ENCODE data around the gene TET1.
"Not testable (repeated sequence)": the region's sequence is repeated elsewhere in the genome, so short reads cannot be mapped to it uniquely, and the experiment has no call there.

TET1 gene

DNA sequence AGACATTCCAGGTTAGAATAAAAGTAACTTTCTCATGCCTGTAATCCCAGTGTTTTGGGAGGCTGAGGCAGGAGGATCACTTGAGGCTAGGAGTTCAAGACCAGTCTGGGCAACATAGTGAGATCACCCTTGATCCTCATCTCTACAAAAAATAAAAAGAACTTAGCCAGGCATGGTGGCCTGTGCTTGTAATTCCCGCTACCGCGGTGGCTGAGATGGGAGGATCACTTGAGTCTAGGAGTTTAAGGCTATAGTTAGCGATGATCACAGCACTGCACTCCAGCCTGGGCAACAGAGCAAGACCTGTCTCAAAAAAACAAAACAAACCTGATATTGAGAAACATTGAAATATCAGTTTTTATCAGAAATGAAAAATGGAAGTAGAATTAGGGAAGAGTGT lies 4.6 kb downstream of the TET1 start:
- no peak for DNase-seq (ENCODE audit: low read depth)

- no peak for DNase-seq (ENCODE audit: low read depth)
Observed at GRCh38 chr10:68565658-68566057, 5.5 kb downstream of the TET1 start.

DNA sequence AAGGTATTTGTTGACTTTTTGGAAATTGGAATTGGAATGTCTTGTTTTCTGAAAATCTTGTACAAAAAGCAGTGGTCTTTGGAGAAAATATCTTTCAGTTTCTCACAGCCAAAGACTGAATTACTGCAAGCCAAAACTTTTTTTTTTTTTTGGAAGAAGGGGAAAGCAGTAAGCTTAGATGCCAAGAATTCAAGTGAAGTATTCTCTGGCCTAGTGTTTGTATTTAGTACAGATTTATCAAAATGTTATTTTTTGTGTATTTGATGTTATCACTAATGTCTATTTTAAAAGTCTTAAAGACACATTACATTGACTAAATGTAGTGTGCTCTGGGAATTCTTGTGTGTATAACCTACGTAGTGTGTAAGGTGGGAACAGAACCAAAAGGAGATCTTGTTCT lies 6.2 kb downstream of the TET1 start:
- DNase-seq (ENCODE audit: low read depth) = no peak

DNA sequence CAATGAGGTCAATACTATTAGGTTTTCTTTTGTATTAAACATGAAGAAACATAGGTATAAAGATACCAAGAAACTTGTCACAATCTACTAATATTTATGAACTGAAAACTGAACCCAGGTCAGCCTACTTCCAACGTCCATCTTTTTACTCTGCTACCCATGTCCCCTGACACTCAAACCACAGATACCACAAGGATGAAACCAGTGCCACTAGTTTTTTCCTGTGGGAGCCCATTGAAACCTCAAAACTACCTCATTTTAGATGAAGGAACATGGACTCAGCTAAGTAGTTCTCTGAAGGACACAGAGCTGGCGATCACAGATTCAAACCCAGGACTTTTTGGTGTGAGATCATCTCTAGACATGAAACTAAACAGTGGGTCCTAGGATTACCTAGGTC lies 6.8 kb downstream of the TET1 start:
- DNase-seq (ENCODE audit: low read depth) = no peak

DNA sequence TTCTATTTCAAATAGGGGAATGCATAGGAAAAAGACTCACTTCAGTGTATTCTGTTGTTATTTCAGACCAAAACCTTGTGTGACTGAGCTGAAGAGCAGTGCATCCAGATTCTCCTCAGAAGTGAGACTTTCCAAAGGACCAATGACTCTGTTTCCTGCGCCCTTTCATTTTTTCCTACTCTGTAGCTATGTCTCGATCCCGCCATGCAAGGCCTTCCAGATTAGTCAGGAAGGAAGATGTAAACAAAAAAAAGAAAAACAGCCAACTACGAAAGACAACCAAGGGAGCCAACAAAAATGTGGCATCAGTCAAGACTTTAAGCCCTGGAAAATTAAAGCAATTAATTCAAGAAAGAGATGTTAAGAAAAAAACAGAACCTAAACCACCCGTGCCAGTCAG lies 12.0 kb downstream of the TET1 start:
- no peak for DNase-seq (ENCODE audit: low read depth)

DNA sequence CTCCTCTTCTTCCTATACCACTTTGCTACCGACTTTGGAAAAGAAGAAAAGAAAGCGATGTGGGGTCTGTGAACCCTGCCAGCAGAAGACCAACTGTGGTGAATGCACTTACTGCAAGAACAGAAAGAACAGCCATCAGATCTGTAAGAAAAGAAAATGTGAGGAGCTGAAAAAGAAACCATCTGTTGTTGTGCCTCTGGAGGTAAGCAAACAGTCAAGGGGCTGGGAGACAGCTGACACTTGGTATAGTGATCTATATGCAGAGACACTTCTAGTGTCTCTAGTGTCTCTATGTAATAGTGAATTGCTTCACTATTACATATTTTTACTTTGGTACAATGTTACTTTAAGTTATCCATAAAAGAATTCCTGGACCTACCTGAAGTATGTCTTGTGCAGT lies 13.9 kb downstream of the TET1 start:
- no peak for DNase-seq (ENCODE audit: low read depth)

DNA sequence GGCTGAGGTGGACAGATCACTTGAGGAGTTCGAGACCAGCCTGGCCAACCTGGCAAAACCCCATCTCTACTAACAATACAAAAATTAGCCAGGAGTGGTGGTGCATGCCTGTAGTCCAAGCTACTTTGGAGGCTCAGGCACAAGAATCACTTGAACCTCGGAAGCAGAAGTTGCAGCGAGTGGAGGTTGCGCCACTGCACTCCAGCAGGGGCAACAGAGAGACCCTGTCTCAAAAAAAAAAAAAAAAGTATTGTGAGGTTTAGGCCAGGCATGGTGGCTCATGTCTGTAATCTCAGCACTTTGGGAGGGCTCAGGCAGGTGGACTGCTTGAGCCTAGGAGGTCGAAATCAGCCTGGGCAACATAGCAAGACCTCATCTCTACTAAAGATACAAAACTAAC lies 16.0 kb downstream of the TET1 start:
- no peak for DNase-seq (ENCODE audit: low read depth)

DNA sequence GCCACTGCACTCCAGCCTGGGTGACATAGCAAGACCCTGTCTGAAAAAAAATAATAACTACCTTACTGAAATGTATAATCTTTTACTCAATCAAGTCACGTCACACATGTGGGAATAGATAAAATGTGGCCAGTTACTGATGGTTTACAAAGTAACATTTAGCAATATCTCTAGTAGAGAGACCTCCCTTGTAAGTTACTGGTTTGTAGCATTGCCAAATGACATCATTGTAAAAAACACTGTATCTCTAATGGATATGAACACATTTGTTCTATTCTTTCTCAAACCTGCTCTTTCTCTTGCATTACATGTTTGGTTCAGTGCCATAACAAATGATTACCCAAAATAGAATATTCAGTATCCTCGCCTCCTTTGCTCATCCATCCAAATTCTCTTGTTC lies 18.8 kb downstream of the TET1 start:
- no peak for DNase-seq (ENCODE audit: low read depth)

DNA sequence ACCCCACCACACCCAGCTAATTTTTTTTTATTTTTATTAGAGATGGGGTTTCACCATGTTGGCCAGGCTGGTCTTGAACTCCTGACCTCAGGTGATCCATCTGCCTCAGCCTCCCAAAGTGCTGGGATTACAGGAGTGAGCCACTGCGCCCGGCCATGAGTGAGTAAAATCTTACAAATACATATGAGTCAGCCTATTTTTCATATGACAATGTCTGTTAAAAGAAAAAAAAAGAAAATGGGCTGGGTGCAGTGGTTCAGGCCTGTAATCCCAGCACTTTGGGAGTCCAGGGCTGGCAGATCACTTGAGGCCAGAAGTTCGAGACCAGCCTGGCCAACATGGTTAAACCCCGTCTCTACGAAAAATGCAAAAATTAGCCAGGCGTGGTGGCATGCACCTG lies 24.1 kb downstream of the TET1 start:
- DNase-seq (ENCODE audit: low read depth) = not testable (repeated sequence)

GRCh38 chr10:68586606-68587305 lies 26.6 kb downstream of the TET1 start:
- DNase-seq (ENCODE audit: low read depth) = no peak

GRCh38 chr10:68594405-68594804 lies 34.3 kb downstream of the TET1 start:
- DNase-seq (ENCODE audit: low read depth) = no peak

- no peak for DNase-seq (ENCODE audit: low read depth)
Observed at GRCh38 chr10:68595513-68595912, 35.4 kb downstream of the TET1 start.

DNA sequence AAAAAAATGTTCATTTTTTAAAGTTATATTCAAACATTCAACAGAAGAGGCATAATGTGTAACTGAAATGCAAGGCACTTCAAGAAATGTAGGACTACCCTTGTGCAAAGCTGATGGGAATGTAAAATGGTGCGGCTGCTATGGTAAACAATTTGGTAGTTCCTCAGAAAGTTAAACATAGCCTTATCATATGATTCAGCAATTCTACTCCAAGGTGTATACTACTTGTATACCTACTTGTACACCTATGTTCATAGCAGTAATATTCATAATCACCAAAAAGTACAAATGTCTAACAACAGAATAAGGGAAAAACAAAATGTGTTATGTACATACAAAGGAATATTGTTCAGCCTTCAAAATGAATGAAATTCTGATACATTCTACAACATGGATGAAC lies 37.3 kb downstream of the TET1 start:
- DNase-seq (ENCODE audit: low read depth) = no peak

DNA sequence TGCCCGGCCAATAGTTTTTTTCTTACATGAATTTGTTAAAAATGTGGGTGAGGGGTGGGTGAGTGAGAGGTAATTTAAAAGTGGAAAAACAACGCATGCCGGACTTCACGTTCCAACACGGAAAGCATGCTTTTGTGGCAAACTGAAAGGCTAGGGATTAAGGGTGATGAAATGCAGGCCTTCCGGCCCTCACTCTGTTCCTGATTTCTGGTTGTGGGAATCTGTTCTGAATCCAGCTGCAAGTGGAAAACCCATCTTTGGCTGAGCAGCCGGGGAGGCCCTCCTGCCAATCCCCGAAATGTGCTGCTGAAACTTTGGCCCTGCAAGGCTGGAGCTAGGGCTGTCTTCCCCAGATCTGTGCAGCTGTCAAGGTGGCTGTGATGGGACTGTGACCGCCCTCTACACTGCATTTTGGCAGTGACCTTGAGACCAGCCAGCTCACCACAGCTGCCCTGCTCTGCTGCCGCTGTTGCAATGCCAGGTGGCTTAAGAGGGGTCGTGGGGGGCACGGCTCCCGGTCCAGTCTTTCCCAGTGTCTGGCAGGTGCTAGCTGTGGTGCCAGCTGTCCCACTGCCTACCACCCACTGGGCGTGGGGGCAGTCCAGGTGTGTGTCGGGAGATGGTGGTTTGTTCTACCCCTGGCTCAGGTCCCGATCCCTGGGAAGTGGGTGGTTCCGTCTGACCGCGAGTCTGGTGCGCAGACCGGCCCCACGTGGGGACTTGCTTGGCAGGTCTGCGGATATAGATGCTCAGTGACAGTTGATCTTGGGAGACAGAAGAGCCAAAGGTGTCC lies 39.0 kb downstream of the TET1 start:
- DNase-seq (ENCODE audit: low read depth) = no peak

GRCh38 chr10:68599771-68600040 lies 39.6 kb downstream of the TET1 start:
- DNase-seq (ENCODE audit: low read depth) = no peak

DNA sequence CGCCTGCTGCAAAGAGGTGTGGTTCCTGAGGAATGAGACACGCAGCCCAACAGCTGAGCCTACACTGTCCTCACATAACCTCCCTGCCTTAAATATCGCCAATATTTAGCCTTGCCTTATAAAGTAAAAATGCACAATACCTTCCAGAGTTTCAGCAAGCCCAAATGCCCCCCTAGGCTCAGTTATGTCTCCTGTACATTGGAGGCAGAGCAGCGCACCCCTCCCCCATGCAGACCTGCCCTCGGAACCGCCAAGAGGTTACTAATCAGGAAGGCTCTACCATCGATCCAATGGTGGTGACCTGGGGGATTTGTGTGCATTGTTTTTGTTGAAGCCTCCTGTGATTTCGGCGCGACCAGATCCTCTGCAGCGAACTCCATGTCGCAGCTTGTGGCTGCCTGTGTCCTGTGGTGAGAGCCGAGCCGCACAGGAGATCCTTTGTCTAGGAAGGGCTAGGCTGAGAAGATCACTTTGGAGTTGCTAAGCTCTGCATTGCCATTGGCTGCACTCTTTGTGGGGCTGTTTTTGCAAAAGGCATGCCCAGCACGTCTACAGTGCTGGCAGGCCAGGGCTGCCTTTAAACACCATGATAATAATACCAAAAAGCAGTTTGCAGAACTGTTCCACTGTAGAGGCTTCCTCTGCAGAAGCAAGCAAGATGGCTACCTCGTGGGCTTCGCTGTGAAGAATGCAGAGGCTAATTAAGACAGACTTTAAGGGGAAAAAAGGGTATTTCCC lies 40.1 kb downstream of the TET1 start:
- peak; percentile 24 for DNase-seq (ENCODE audit: low read depth)

GRCh38 chr10:68601501-68602265 lies 41.5 kb downstream of the TET1 start:
- DNase-seq (ENCODE audit: low read depth) = no peak

DNA sequence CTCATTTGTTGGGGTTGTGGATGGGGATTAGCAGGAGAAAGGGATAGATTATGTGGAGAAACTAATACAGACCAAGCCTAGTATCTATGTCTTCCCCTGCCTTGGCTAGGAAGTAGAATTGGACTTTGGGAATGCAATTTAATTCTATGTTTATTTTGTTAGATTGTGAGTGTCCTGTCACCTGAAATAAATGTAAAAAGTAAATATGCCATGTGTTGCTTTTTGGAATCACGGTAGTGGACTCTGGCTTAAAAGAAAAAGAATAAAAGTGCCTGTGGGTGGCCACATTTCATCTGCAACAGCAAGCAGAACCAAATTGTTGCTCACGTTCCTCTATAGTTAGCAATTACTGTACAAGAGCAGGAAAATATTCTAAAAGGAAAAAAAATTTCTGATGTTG lies 42.3 kb downstream of the TET1 start:
- no peak for DNase-seq (ENCODE audit: low read depth)

GRCh38 chr10:68603766-68604165 lies 43.6 kb downstream of the TET1 start:
- DNase-seq (ENCODE audit: low read depth) = no peak

DNA sequence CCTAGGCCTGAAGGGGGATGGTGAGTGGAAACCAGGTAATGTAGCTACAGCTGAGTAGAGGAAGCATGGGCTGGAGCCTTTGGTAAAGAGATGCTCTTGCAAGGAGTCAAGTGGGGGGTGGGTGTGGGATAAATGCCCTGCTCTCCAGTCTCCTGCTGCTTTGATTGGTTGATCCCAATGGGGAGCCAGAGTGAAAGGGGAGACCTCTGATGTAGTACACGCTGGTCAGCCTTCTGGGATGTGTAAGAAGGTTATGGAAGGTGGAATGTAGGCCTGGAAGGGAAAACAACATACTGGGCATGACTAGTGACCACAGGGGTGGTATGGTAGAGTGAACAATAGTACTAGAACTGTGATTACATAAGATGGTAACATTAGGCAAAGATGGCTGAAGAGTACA lies 44.3 kb downstream of the TET1 start:
- no peak for DNase-seq (ENCODE audit: low read depth)

- no peak for DNase-seq (ENCODE audit: low read depth)
Observed at GRCh38 chr10:68606918-68607317, 46.8 kb downstream of the TET1 start.

GRCh38 chr10:68610023-68610422 lies 49.9 kb downstream of the TET1 start:
- DNase-seq (ENCODE audit: low read depth) = not testable (repeated sequence)

DNA sequence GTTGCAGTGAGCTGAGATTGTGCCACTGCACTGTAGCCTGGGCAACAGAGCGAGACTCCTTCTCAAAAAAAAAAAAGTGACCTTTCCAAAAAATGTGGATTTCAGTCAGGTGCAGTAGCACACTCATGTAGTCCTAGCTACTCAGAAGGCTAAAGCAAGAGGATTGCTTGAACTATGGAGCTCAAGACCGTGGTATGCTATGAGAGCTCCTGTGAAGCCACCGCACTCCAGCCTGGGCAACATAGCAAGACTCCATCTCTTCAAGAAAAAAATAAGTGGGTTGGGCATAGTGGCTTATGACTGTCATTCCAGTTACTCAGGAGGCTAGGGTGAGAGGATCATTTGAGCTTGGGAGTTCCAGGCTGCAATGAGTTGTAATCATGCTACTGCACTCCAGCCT lies 51.1 kb downstream of the TET1 start:
- DNase-seq (ENCODE audit: low read depth) = no peak
